Choroid plexus epithelial cell (primary cell): ENCODE data around the gene ABTB1.

Source experiments
- DNase-seq: peaks from one replicate; pipeline ENCODE4 v3.0.0-alpha.2; 2010; ENCODE audit warnings: low read depth
- H3K4me3 ChIP-seq: 2 replicates; pipeline ENCODE4 v1.5.1; 2011; ENCODE audit warnings: low read depth, mild to moderate bottlenecking, control low read depth, low read length, moderate library complexity
- TF ChIP-seq, protein P1 (sequence below): conservative IDR thresholded peaks from 2 replicates; pipeline ENCODE4 v1.5.1; 2011; ENCODE audit warnings: low read depth, mild to moderate bottlenecking, control low read depth, inconsistent platforms, low read length, moderate library complexity

Gene ABTB1

DNA sequence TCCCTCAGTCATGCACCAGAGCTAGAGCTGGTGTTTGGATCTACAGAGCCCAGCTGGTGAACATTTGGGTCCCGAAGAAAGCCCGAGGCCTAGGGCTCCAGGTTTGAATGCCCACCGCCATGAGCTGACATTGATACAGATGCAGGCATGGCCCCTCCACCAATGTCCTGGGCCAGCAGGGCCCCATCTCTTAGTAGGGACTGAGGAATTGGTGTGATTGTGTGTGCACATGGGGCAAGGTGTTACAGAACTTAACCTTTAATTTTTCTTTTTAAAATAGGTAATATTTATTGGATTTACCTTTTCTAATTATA, 32.8 kb upstream of the ABTB1 start:
- TF ChIP-seq, protein P1, sequence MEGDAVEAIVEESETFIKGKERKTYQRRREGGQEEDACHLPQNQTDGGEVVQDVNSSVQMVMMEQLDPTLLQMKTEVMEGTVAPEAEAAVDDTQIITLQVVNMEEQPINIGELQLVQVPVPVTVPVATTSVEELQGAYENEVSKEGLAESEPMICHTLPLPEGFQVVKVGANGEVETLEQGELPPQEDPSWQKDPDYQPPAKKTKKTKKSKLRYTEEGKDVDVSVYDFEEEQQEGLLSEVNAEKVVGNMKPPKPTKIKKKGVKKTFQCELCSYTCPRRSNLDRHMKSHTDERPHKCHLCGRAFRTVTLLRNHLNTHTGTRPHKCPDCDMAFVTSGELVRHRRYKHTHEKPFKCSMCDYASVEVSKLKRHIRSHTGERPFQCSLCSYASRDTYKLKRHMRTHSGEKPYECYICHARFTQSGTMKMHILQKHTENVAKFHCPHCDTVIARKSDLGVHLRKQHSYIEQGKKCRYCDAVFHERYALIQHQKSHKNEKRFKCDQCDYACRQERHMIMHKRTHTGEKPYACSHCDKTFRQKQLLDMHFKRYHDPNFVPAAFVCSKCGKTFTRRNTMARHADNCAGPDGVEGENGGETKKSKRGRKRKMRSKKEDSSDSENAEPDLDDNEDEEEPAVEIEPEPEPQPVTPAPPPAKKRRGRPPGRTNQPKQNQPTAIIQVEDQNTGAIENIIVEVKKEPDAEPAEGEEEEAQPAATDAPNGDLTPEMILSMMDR = no peak
- no peak overlapping the region for H3K4me3 ChIP-seq
- no peak for DNase-seq

DNA sequence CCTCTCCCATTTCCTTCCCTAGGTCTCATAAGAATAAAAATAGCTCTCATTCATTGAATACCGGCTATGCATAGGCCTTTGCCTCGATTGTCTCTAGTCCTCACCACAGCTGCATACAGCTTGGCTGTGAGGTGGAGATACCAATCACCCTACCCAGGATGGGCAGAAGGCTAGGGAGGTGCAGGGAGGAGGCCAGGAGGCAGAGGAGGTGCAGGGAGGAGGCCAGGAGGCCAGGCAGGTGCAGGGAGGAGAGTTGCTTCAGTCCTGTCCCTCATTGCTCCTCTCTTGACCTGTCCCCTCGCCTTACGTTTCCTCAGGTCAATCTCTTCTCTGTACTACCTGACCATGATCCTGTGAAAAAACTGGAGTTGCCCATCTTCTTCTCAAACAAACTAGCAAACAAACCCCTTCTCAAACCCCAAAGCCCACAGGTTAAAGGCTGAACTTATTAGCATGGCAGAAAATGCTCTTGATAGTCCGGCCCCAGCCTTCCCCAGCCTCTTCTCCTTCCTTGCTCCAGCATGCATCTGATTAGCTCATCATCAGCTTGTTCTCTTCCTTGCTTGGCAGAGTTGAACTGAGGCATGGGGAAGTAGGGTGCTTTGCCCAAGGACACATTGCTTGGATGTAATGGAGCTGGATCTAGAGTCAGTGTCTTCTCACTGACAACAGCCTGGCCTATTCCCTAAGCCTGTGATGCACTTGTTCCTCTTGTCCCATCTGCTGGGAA, 27.9 kb upstream of the ABTB1 start:
- DNase-seq = no peak
- no peak overlapping the region for H3K4me3 ChIP-seq
- TF ChIP-seq, protein P1 = no peak

DNA sequence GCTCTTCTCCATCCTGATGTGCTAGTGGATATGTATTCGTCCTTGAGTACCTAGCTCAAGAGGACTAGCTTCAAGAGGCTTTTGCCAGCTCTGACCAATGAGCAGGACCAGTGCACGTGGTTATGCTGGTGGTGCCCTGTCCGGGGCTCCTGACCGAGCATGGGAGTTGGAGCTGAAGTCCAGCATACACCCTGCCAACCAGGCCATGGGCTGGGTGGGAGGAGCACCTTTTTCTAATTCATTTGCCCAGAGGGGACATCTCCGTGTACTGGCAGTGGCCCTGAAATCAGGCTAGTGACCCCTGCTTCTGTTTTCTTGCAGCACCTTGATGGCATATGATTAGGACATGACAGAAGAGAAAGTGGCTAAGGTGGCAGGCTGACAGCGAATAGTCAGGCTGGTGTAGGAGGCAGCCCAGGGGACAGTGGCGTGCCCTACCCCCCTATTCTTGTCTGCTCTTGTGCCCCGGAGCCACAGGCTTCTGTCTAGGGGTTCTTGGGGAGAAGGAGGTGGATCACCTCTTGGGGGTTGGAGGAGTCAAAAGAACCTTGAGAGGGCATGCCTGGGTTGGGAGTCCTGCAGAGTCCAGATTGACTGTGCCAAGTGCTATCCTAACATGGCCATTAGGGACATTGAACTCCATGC, 27.3 kb upstream of the ABTB1 start:
- no peak for DNase-seq
- TF ChIP-seq, protein P1 = no peak
- no peak overlapping the region for H3K4me3 ChIP-seq

DNA sequence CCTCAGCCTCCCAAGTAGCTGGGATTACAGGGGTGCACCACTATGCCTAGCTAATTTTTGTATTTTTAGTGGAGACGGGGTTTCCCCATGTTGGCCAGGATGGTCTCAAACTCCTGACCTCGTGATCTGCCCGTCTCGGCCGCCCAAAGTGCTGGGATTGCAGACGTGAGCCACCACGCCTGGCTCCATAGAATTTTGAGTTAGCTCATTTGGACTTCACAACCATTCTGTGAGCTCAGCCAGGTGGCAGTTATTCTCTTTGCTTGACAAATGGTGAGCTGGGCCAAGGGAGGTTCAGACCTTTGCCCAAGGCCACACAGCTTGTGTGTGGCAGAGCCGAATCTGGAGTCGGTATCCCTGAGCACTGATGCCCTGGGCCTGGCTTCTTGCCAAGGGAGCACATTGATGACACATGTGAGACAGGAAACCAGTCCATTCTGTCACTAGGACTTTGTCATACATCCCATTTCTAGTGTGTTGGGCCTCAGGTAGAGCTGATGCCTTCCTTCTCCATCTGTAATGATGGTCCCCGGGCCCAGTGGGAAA, 26.2 kb upstream of the ABTB1 start:
- TF ChIP-seq, protein P1 = no peak
- DNase-seq = no peak
- H3K4me3 ChIP-seq = no peak overlapping the region

DNA sequence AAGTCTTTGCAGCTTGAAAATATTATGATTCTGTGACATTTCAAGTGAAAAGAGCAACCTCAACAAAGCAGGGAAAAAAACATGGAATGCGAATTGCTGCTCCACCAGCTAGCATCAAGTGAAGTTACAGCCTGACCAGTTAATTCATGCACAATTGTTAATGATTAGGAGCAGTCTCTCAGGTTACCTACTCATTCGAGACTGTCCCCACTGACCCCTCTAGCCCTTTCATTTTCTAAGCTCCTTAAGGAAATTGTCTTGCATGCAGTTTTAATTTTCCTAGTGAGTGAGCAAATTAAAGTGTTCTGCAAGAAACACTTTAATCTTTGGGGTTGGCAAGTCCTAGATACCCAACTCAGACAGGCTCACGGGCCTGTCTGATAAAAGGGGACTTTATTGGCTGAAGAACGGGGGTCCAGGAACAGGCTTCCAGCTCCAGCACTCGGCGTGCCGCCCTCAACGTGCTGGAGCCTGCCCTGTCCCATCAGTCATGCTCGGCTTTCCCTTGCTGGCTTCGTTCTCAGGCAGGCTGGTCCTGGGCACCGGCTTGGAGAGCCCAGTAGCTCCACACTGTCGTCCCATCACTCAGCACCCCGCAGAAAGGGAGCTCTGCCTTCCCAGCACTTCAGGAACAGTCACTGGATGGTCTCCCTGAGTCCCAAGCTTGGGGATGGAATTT, 25.4 kb upstream of the ABTB1 start:
- TF ChIP-seq, protein P1 = no peak
- no peak overlapping the region for H3K4me3 ChIP-seq
- DNase-seq = no peak

DNA sequence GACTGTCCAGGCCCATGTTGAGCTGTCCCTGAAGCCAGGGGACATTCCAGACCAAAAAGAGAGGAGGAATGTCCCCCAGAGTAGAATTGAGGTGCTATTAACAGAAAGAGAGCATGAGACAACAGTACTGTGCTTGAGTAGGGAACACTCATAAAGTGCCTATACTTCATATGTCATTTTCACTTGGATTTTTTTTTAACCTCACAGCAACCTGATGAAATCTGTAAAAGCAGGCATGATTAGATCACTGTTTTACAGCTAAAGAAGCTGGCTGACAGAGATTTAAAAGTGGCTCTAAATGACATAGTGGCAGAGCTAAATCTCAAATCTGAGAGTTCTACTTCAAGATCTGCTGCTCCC, 24.9 kb upstream of the ABTB1 start:
- DNase-seq = no peak
- no peak overlapping the region for H3K4me3 ChIP-seq
- TF ChIP-seq, protein P1 = no peak
